Bronchial epithelial cell (primary cell): Measurements from ENCODE around the gene PELI1. TPM values are rescaled to one million over a fixed set of nuclear protein-coding genes. Genes with fewer than 3 reads are reported as not detected.
A peak's percentile ranks its signal among the peaks of the same experiment; 100 is the strongest.

ENCODE experiments used
- DNase-seq: peaks from one replicate; pipeline ENCODE4 v3.0.0-alpha.2; 2010; ENCODE audit warnings: low read depth
- FAIRE-seq: peaks from 2 replicates; lab custom pipeline; 2011; peaks lifted over from hg19 to GRCh38; lab: Jason Lieb, UNC
- H3K27me3 ChIP-seq: 2 replicates; pipeline ENCODE4 v1.5.1; 2011; ENCODE audit warnings: low read length; ENCODE audit not compliant: control insufficient read depth, insufficient read depth
- H3K36me3 ChIP-seq: 2 replicates; pipeline ENCODE4 v1.5.1; 2011; ENCODE audit warnings: low read length; ENCODE audit not compliant: control insufficient read depth, insufficient read depth
- H3K4me3 ChIP-seq: 2 replicates; pipeline ENCODE4 v1.5.1; 2011; ENCODE audit warnings: mild to moderate bottlenecking, low read depth, low read length, control low read depth
- CTCF ChIP-seq: IDR thresholded peaks from 2 replicates; pipeline ENCODE4 v1.5.1; 2011; ENCODE audit warnings: mild to moderate bottlenecking, moderate library complexity, low read length, control low read depth, inconsistent platforms; ENCODE audit not compliant: insufficient read depth, severe bottlenecking
- total RNA-seq: library from RNA; depleted of rRNA; stranded (reverse); fragments of >200 nt; gene quantifications from 2 replicates; pipeline ENCODE4 v1.2.1, GENCODE V29; 2014

The PELI1 gene
- total RNA-seq, 1 donor from 2014 or later = 22.9 TPM

GRCh38 chr2:64189167-64189566 is 44.9 kb upstream of the PELI1 start:
- FAIRE-seq (no peak), DNase-seq (no peak)
- no peaks in the 10 kb centered on the region for H3K36me3 ChIP-seq
- no peaks in the 10 kb centered on the region for H3K27me3 ChIP-seq
- no peak for TF ChIP-seq CTCF
- H3K4me3 ChIP-seq = no peak overlapping the region

GRCh38 chr2:64186699-64187605 is 42.7 kb upstream of the PELI1 start:
- no peaks in the 10 kb centered on the region for H3K27me3 ChIP-seq
- no peak for TF ChIP-seq CTCF
- H3K4me3 ChIP-seq = no peak overlapping the region
- FAIRE-seq (no peak), DNase-seq (no peak)
- no peaks in the 10 kb centered on the region for H3K36me3 ChIP-seq

DNA sequence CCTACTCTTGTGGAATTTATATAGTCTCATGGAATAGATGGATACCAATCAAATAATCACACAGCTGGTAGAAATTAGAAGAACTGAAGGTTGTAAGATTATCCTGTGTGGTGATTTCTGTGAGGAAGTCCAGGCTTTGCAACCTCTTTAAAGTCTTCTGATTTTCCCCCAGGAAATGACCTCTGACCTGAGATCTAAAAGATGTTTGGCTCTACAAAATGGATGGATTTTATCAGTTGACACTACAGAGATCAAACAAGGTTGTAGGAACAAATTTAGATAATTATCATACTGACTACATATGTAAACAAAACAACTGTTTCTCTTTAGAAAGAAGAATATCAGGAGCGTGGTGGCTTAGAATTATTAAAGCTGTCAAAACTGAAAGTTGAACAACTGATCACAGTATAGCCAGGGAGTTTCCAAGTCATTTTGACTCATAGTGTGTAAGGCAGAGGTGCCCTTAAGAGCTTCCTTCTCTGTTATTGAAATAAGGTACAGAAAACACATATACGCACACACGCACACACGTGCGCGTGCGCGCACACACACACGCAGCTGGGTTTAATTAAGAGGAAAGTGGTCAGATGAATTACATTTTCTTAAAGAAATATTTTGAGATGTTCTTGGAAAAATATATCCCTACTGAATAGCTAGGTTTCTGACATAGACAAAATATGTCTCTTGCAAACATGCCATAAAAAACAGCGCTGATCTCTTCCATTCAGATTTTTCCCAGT is 35.5 kb upstream of the PELI1 start:
- TF ChIP-seq CTCF = no peak
- Histone ChIP-seq H3K27me3 (no peaks in the 10 kb centered on the region), H3K36me3 (no peaks in the 10 kb centered on the region), H3K4me3 (no peak overlapping the region)
- FAIRE-seq (no peak), DNase-seq (peak; percentile 25)

GRCh38 chr2:64177315-64177714 is 33.1 kb upstream of the PELI1 start:
- H3K4me3 ChIP-seq = no peak overlapping the region
- DNase-seq (no peak), FAIRE-seq (no peak)
- no peaks in the 10 kb centered on the region for H3K27me3 ChIP-seq
- H3K36me3 ChIP-seq = no peaks in the 10 kb centered on the region
- no peak for TF ChIP-seq CTCF

GRCh38 chr2:64175419-64176197 is 31.4 kb upstream of the PELI1 start:
- no peak for TF ChIP-seq CTCF

More at GRCh38 chr2:64175419-64176197, 31.4 kb upstream of the PELI1 start:
- Histone ChIP-seq H3K4me3 (no peak overlapping the region), H3K27me3 (no peaks in the 10 kb centered on the region), H3K36me3 (no peaks in the 10 kb centered on the region)
- no peak for DNase-seq
- FAIRE-seq = no peak
